HG03045 (cell line): ENCODE results near the gene DNAH11.
"Not testable (repeated sequence)": the region's sequence is repeated elsewhere in the genome, so short reads cannot be mapped to it uniquely, and the experiment has no call there.

Experiments
- ATAC-seq: cut with Tn5 transposase; IDR thresholded peaks from one replicate; pipeline ENCODE4 v1.9.1; 2021; ENCODE audit warnings: mild to moderate bottlenecking, moderate library complexity; ENCODE audit not compliant: unreplicated experiment

Gene DNAH11

GRCh38 chr7:21617513-21617912, 74.7 kb downstream of the DNAH11 start:
- no peak for ATAC-seq

- ATAC-seq = no peak
Measured at GRCh38 chr7:21617916-21618390, 75.1 kb downstream of the DNAH11 start.

- ATAC-seq = no peak
Measured at GRCh38 chr7:21618706-21619105, 75.9 kb downstream of the DNAH11 start.

- ATAC-seq = no peak
Measured at GRCh38 chr7:21620054-21620453, 77.2 kb downstream of the DNAH11 start.

- no peak for ATAC-seq
Measured at GRCh38 chr7:21624320-21624719, 81.5 kb downstream of the DNAH11 start.

- ATAC-seq = no peak
Measured at GRCh38 chr7:21636694-21637093, 93.9 kb downstream of the DNAH11 start.

- ATAC-seq = no peak
Measured at GRCh38 chr7:21639206-21639868, 96.5 kb downstream of the DNAH11 start.

GRCh38 chr7:21640105-21640504, 97.3 kb downstream of the DNAH11 start:
- ATAC-seq = no peak

- no peak for ATAC-seq
Measured at GRCh38 chr7:21641546-21641945, 98.7 kb downstream of the DNAH11 start.

- no peak for ATAC-seq
Measured at GRCh38 chr7:21642422-21642821, 99.6 kb downstream of the DNAH11 start.

GRCh38 chr7:21651697-21652096, 108.9 kb downstream of the DNAH11 start:
- no peak for ATAC-seq

GRCh38 chr7:21653623-21654022, 110.8 kb downstream of the DNAH11 start:
- ATAC-seq = no peak

- ATAC-seq = no peak
Measured at GRCh38 chr7:21656081-21656480, 113.2 kb downstream of the DNAH11 start.

- no peak for ATAC-seq
Measured at GRCh38 chr7:21656796-21657195, 114.0 kb downstream of the DNAH11 start.

GRCh38 chr7:21670496-21670895, 127.7 kb downstream of the DNAH11 start:
- ATAC-seq = no peak

GRCh38 chr7:21671859-21672258, 129.0 kb downstream of the DNAH11 start:
- ATAC-seq = no peak

GRCh38 chr7:21675255-21675654, 132.4 kb downstream of the DNAH11 start:
- ATAC-seq = no peak

- ATAC-seq = no peak
Measured at GRCh38 chr7:21690705-21691104, 147.9 kb downstream of the DNAH11 start.

- ATAC-seq = not testable (repeated sequence)
Measured at GRCh38 chr7:21691146-21691545, 148.3 kb downstream of the DNAH11 start.

- not testable (repeated sequence) for ATAC-seq
Measured at GRCh38 chr7:21700587-21700986, 157.7 kb downstream of the DNAH11 start.

GRCh38 chr7:21702303-21702702, 159.5 kb downstream of the DNAH11 start:
- no peak for ATAC-seq

- ATAC-seq = no peak
Measured at GRCh38 chr7:21704359-21704758, 161.5 kb downstream of the DNAH11 start.

- no peak for ATAC-seq
Measured at GRCh38 chr7:21706131-21706530, 163.3 kb downstream of the DNAH11 start.
